GM23338 (cell line): ENCODE measurements around the gene FTO. TPM values are rescaled to one million over a fixed set of nuclear protein-coding genes. Genes with fewer than 3 reads are reported as not detected.

Experiments
- ATAC-seq: fragments of 200-7000 bp; cut with Tn5 transposase; 3 replicates; pipeline ENCODE4 v1.9.1; 2020
- DNase-seq: peaks from one replicate; pipeline ENCODE4 v3.0.0-alpha.2; 2015; ENCODE audit warnings: low spot score
- H2AFZ ChIP-seq: fragments of 200-600 bp; sonication (generic); 2 replicates; pipeline ENCODE4 v1.8.0; 2016; ENCODE audit warnings: antibody characterized with exemption, mild to moderate bottlenecking, moderate library complexity
- H3F3A ChIP-seq: fragments of 200-600 bp; sonication (generic); replicated peaks from 2 replicates; pipeline ENCODE4 v1.8.0; 2017; ENCODE audit warnings: antibody characterized with exemption, mixed run types, low read depth
- H3K27ac ChIP-seq: fragments of 200-600 bp; sonication (generic); 2 replicates; pipeline ENCODE4 v1.6.1; 2016; ENCODE audit warnings: low read depth
- H3K27me3 ChIP-seq: fragments of 200-600 bp; sonication (generic); 2 replicates; pipeline ENCODE4 v1.8.0; 2016; ENCODE audit warnings: mild to moderate bottlenecking, mixed run types, moderate library complexity; ENCODE audit not compliant: insufficient read depth
- H3K36me3 ChIP-seq: fragments of 200-600 bp; sonication (generic); 2 replicates; pipeline ENCODE4 v1.8.0; 2016; ENCODE audit warnings: mild to moderate bottlenecking; ENCODE audit not compliant: insufficient read depth
- H3K4me1 ChIP-seq: fragments of 200-600 bp; sonication (generic); 2 replicates; pipeline ENCODE4 v1.8.0; 2016; ENCODE audit warnings: mild to moderate bottlenecking, moderate library complexity; ENCODE audit not compliant: insufficient read depth
- H3K4me2 ChIP-seq: fragments of 200-600 bp; sonication (generic); 2 replicates; pipeline ENCODE4 v1.7.1; 2017; ENCODE audit warnings: mixed run types
- H3K4me3 ChIP-seq: fragments of 200-600 bp; sonication (generic); 2 replicates; pipeline ENCODE4 v1.6.1; 2016; ENCODE audit warnings: mixed run types
- H3K79me2 ChIP-seq: fragments of 200-600 bp; sonication (generic); replicated peaks from 2 replicates; pipeline ENCODE4 v1.8.0; 2017; ENCODE audit warnings: mild to moderate bottlenecking; ENCODE audit not compliant: insufficient read depth
- H3K9me2 ChIP-seq: fragments of 200-600 bp; sonication (generic); 2 replicates; pipeline ENCODE4 v1.8.0; 2017; ENCODE audit not compliant: insufficient read depth
- H4K20me1 ChIP-seq: fragments of 200-600 bp; sonication (generic); replicated peaks from 2 replicates; pipeline ENCODE4 v1.8.0; 2017; ENCODE audit warnings: mild to moderate bottlenecking; ENCODE audit not compliant: insufficient read depth
- H3K27ac Mint-ChIP-seq: 2 replicates; pipeline ENCODE4 v1.8.0; 2020; ENCODE audit warnings: inconsistent platforms, mild to moderate bottlenecking, moderate library complexity, mixed read lengths
- H3K27me3 Mint-ChIP-seq: 3 replicates; pipeline ENCODE4 v1.8.0; 2022; ENCODE audit warnings: low read depth, mild to moderate bottlenecking, moderate library complexity, mixed read lengths, inconsistent platforms; ENCODE audit not compliant: insufficient read depth, poor library complexity
- H3K36me3 Mint-ChIP-seq: 3 replicates; pipeline ENCODE4 v1.8.0; 2021; ENCODE audit warnings: low read depth, mild to moderate bottlenecking, inconsistent platforms, moderate library complexity, mixed read lengths
- H3K4me1 Mint-ChIP-seq: 3 replicates; pipeline ENCODE4 v1.8.0; 2020; ENCODE audit warnings: mild to moderate bottlenecking, inconsistent platforms, mixed read lengths
- H3K4me3 Mint-ChIP-seq: 3 replicates; pipeline ENCODE4 v1.8.0; 2021; ENCODE audit warnings: moderate library complexity, mild to moderate bottlenecking, inconsistent platforms, mixed read lengths
- H3K9me3 Mint-ChIP-seq: 3 replicates; pipeline ENCODE4 v1.8.0; 2020; ENCODE audit warnings: moderate library complexity, mild to moderate bottlenecking, inconsistent platforms, mixed read lengths
- CTCF ChIP-seq, 2 experiments: fragments of 200-600 bp in 1 of 2; sonication (generic) in 1 of 2; conservative IDR thresholded peaks; 2 replicates each; pipeline versions ENCODE4 v1.5.1 to v1.6.1; 2016 to 2017; ENCODE audit warnings: antibody characterized with exemption in 2 of 2, low read depth in 2 of 2, mild to moderate bottlenecking in 2 of 2, moderate library complexity in 1 of 2
- EZH2phosphoT487 ChIP-seq: fragments of 200-600 bp; sonication (generic); IDR thresholded peaks from one replicate; pipeline ENCODE4 v1.8.1; 2018; ENCODE audit warnings: antibody characterized with exemption; ENCODE audit not compliant: unreplicated experiment
- NANOG ChIP-seq: IDR thresholded peaks from 2 replicates; pipeline ENCODE4 v1.6.1; 2016; ENCODE audit warnings: antibody characterized with exemption, borderline replicate concordance
- POLR2AphosphoS5 ChIP-seq: IDR thresholded peaks from 2 replicates; pipeline ENCODE4 v1.6.1; 2016; ENCODE audit warnings: antibody characterized with exemption, low read depth
- REST ChIP-seq: IDR thresholded peaks from one replicate; pipeline ENCODE4 v1.6.1; 2018; ENCODE audit warnings: antibody characterized with exemption; ENCODE audit not compliant: unreplicated experiment
- STAT1 ChIP-seq: IDR thresholded peaks from one replicate; pipeline ENCODE4 v1.6.1; 2016; ENCODE audit warnings: antibody characterized with exemption; ENCODE audit not compliant: unreplicated experiment
- ZNF114 ChIP-seq: fragments of 250-450 bp; sonication (Bioruptor Pico); IDR thresholded peaks from 2 replicates; pipeline ENCODE4 v1.5.0; 2020; ENCODE audit warnings: mild to moderate bottlenecking, moderate library complexity
- ZNF331 ChIP-seq: fragments of 250-450 bp; sonication (Bioruptor Pico); IDR thresholded peaks from 2 replicates; pipeline ENCODE4 v1.5.0; 2020; ENCODE audit warnings: low read depth, mild to moderate bottlenecking, moderate library complexity
- polyA plus RNA-seq: library from polyadenylated mRNA; unstranded; fragments of >200 nt; fragmentation: Nextera tagmentation; extraction: Ambion mirVana; gene quantifications from 2 replicates; pipeline ENCODE4 v1.2.1, GENCODE V29; 2016
- total RNA-seq: library from RNA; depleted of rRNA; stranded (reverse); fragments of >200 nt; shearing (Covaris generic); gene quantifications from 2 replicates; pipeline ENCODE4 v1.2.3, GENCODE V29; 2014
- TF ChIP-seq, protein P1 (sequence below): IDR thresholded peaks from 2 replicates; pipeline ENCODE4 v1.6.1; 2016; ENCODE audit warnings: antibody characterized with exemption

The FTO gene
- total and polyA plus RNA-seq, 2 experiments from 2014 or later, result 17.7 to 69.6 TPM

DNA sequence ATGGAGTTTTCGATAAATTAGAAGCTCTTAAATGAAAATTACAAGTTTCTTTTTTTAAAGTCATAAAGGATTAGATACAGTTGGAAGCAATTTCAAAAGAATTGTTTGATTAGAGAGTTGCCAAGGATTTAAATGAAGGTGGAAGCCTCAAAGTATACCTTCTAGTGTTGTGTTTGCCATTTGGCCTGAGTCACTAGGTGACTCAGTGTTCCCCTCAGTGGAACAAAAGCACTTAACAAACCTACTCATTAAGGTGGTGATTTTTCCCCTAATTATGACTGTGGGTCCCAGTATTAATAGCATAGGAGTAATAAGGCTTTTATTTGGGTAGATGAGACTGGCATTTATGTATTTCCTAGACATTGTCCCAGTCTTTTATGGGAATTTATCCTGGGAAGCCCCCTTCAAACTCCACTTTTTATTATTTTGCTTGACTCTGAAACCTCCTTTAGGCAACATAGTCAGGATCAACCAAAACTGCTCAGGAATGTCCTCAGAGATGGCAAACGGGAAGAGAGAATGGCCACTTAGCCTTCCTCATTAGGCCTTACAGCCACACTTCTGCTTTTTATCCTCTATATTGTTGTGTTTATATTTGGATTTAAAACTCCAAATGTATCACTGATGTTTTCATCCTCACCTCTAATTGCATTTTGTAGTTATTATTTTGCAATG is 161.0 kb downstream of the FTO start:
- no peaks in the 10 kb centered on the region; the same call in 2 of the 3 replicates for H3K9me3 Mint-ChIP-seq
- no peak overlapping the region for H2AFZ ChIP-seq

More for the DNA sequence above, 161.0 kb downstream of the FTO start:
- Histone ChIP-seq H3K4me3 (no peak overlapping the region), H4K20me1 (no peaks in the 10 kb centered on the region), H3K4me1 (peaks cover 15% of the 10 kb centered on the region), H3K27ac (peak overlapping the region; percentile 48; the same call in 1 of the 2 replicates), H3K27me3 (no peaks in the 10 kb centered on the region), H3K4me2 (peak overlapping the region; percentile 17; the same call in 1 of the 2 replicates), H3F3A (no peaks in the 10 kb centered on the region), H3K9me2 (no peaks in the 10 kb centered on the region), H3K36me3 (no peaks in the 10 kb centered on the region), H3K79me2 (no peaks in the 10 kb centered on the region)
- Mint-ChIP-seq H3K4me3 (no peak overlapping the region), H3K27ac (peak overlapping the region; percentile 78), H3K27me3 (no peaks in the 10 kb centered on the region), H3K4me1 (peaks cover 22% of the 10 kb centered on the region), H3K36me3 (peaks cover 8% of the 10 kb centered on the region)
- TF ChIP-seq EZH2phosphoT487, result no peak
- TF ChIP-seq NANOG, result no peak
- TF ChIP-seq REST, result no peak
- TF ChIP-seq, protein P1, sequence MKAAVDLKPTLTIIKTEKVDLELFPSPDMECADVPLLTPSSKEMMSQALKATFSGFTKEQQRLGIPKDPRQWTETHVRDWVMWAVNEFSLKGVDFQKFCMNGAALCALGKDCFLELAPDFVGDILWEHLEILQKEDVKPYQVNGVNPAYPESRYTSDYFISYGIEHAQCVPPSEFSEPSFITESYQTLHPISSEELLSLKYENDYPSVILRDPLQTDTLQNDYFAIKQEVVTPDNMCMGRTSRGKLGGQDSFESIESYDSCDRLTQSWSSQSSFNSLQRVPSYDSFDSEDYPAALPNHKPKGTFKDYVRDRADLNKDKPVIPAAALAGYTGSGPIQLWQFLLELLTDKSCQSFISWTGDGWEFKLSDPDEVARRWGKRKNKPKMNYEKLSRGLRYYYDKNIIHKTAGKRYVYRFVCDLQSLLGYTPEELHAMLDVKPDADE, result no peak
- TF ChIP-seq CTCF (conservative IDR thresholded peaks at IDR 0.05; ENCODE audit: low read depth in 2 of 2), result no peak
- TF ChIP-seq ZNF331, result no peak
- no peak for TF ChIP-seq POLR2AphosphoS5
- TF ChIP-seq STAT1, result no peak
- TF ChIP-seq ZNF114 (CRISPR knock-in tag), result no peak
- DNase-seq (no peak), ATAC-seq (peak; percentile 50; the same call in 2 of the 3 replicates)
